Measurements from ENCODE around the gene SUSD4.

The SUSD4 gene

GRCh38 chr1:223349241-223349640 lies 14.7 kb downstream of the SUSD4 start:
- no peak for TF ChIP-seq CTCF (IDR thresholded peaks at IDR 0.05; ENCODE audit: control insufficient read depth, insufficient read depth, low read depth, low read length, missing control alignments)
- no peak overlapping the region for H3K4me3 ChIP-seq (ENCODE audit: control insufficient read depth, low read depth, low read length)
- no peak for DNase-seq (ENCODE audit: low read depth)

- H3K4me3 ChIP-seq (ENCODE audit: control insufficient read depth, low read depth, low read length) = no peak overlapping the region
- no peak for DNase-seq (ENCODE audit: low read depth)
- no peak for TF ChIP-seq CTCF (IDR thresholded peaks at IDR 0.05; ENCODE audit: control insufficient read depth, insufficient read depth, low read depth, low read length, missing control alignments)
Measured at GRCh38 chr1:223348439-223348838, 15.5 kb downstream of the SUSD4 start.

GRCh38 chr1:223347583-223347982 lies 16.4 kb downstream of the SUSD4 start:
- no peak overlapping the region for H3K4me3 ChIP-seq (ENCODE audit: control insufficient read depth, low read depth, low read length)
- no peak for TF ChIP-seq CTCF (IDR thresholded peaks at IDR 0.05; ENCODE audit: control insufficient read depth, insufficient read depth, low read depth, low read length, missing control alignments)
- DNase-seq (ENCODE audit: low read depth) = no peak

GRCh38 chr1:223346311-223346710 lies 17.7 kb downstream of the SUSD4 start:
- no peak overlapping the region for H3K4me3 ChIP-seq (ENCODE audit: control insufficient read depth, low read depth, low read length)
- no peak for TF ChIP-seq CTCF (IDR thresholded peaks at IDR 0.05; ENCODE audit: control insufficient read depth, insufficient read depth, low read depth, low read length, missing control alignments)
- DNase-seq (ENCODE audit: low read depth) = no peak

GRCh38 chr1:223345720-223346119 lies 18.3 kb downstream of the SUSD4 start:
- no peak overlapping the region for H3K4me3 ChIP-seq (ENCODE audit: control insufficient read depth, low read depth, low read length)
- DNase-seq (ENCODE audit: low read depth) = no peak
- TF ChIP-seq CTCF (IDR thresholded peaks at IDR 0.05; ENCODE audit: control insufficient read depth, insufficient read depth, low read depth, low read length, missing control alignments) = no peak

- no peak overlapping the region for H3K4me3 ChIP-seq (ENCODE audit: control insufficient read depth, low read depth, low read length)
- no peak for TF ChIP-seq CTCF (IDR thresholded peaks at IDR 0.05; ENCODE audit: control insufficient read depth, insufficient read depth, low read depth, low read length, missing control alignments)
- DNase-seq (ENCODE audit: low read depth) = no peak
Measured at GRCh38 chr1:223344491-223344890, 19.5 kb downstream of the SUSD4 start.

GRCh38 chr1:223343692-223344091 lies 20.3 kb downstream of the SUSD4 start:
- no peak overlapping the region for H3K4me3 ChIP-seq (ENCODE audit: control insufficient read depth, low read depth, low read length)
- TF ChIP-seq CTCF (IDR thresholded peaks at IDR 0.05; ENCODE audit: control insufficient read depth, insufficient read depth, low read depth, low read length, missing control alignments) = no peak

More at GRCh38 chr1:223343692-223344091, 20.3 kb downstream of the SUSD4 start:
- no peak for DNase-seq (ENCODE audit: low read depth)
